GM12874 (cell line): ENCODE data around the gene MAGEE1.

Experiments
- TF ChIP-seq, protein P1 (sequence below): IDR thresholded peaks from 2 replicates; pipeline ENCODE4 v1.5.1; 2011; ENCODE audit warnings: low read depth, mild to moderate bottlenecking, control low read depth, low read length, moderate library complexity; ENCODE audit not compliant: insufficient read depth

MAGEE1 gene

DNA sequence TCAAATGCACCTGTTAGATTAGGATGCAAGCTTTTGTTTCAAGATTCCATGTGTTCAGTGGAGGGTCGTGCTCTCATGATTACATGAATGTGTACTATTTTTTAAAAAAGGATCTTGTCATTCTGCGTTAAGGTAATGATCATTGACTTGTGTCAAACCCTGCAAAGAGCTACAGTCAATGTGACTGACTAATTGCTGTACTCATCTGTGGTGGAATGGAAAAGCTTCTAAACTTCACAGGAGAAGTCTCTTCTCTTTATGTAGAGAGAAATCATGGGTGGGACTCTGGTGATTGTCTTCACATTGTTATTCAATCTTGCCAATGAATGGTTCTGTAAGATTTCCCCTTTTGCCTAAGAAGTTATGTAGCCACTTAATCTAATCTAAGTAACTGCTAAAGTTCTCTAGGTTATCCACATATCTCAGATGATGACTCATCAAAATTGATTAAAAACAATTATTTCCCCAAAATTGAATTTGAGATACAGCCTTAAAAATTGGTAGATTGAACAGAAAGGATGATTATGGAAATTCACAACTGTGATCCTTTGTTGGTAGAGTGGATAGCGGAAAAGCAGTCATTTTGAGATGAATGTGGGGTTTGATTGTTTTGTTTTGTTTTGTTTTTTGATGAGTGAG, 6.7 kb downstream of the MAGEE1 start:
- TF ChIP-seq, protein P1, sequence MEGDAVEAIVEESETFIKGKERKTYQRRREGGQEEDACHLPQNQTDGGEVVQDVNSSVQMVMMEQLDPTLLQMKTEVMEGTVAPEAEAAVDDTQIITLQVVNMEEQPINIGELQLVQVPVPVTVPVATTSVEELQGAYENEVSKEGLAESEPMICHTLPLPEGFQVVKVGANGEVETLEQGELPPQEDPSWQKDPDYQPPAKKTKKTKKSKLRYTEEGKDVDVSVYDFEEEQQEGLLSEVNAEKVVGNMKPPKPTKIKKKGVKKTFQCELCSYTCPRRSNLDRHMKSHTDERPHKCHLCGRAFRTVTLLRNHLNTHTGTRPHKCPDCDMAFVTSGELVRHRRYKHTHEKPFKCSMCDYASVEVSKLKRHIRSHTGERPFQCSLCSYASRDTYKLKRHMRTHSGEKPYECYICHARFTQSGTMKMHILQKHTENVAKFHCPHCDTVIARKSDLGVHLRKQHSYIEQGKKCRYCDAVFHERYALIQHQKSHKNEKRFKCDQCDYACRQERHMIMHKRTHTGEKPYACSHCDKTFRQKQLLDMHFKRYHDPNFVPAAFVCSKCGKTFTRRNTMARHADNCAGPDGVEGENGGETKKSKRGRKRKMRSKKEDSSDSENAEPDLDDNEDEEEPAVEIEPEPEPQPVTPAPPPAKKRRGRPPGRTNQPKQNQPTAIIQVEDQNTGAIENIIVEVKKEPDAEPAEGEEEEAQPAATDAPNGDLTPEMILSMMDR, result no peak

DNA sequence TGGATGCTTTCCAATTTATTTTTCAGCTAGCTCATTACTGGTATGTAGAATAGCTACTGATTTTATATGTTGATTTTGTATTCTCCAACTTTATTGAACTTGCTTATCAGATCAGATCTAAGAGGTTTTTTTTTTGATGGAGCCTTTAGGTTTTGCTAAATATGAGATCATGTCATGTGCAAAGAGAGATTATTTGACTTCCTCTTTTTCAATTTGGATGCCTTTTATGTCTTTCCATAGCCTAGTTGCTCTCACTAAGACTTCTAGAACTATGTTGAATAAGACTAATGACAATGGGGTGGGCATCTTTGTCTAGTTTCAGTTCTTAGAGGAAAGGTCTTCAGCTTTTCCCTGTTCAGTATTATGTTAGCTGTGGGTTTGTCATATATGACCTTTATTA, 11.7 kb downstream of the MAGEE1 start:
- TF ChIP-seq, protein P1, result no peak

DNA sequence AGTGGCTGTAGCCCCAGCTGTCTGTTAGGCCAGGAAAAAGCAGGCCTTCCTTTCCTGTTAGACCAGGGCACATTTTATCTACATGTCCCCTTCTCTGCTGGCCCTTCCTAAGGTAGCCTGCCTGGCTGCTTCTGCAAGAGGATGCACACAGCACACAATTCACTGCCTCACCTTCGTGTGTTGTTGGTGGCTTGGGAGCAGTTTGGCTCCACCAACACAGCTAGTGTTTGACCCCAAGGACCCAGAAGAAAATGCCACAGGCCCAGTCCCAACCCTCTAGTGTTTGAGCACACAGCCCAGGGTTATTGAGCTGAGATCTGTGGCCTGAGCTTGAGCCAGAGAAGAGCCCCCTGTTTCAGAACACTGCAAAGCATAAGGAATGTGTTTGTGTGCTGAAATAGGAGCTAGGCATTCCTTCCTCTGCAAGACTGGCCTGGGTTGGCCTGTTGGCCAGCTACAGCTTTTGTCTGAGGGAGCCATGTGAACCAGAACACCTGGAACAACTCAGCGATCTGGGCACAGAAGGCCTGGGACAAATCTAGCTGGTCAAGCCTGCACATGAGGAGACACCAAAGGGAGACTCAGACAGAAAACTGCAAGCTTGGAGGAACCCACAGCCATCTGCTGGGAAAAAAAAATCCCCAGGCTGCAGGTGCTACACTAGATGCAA, 26.4 kb downstream of the MAGEE1 start:
- TF ChIP-seq, protein P1, result no peak

GRCh38 chrX:76454456-76454927, 27.0 kb downstream of the MAGEE1 start:
- TF ChIP-seq, protein P1, result peak; percentile 50

- TF ChIP-seq, protein P1, result no peak
Measured at GRCh38 chrX:76477353-76477752, 49.8 kb downstream of the MAGEE1 start.
